A172 (cell line): Measurements from ENCODE around the gene MAT1A. TPM values are rescaled to one million over a fixed set of nuclear protein-coding genes. Genes with fewer than 3 reads are reported as not detected.

Experiments
- DNase-seq: peaks from one replicate; pipeline ENCODE4 v3.0.0-alpha.2; 2015; ENCODE audit warnings: low spot score
- total RNA-seq: library from RNA; depleted of rRNA; stranded (reverse); fragments of >200 nt; shearing (Covaris generic); gene quantifications from 2 replicates; pipeline ENCODE4 v1.2.3, GENCODE V29; 2014

MAT1A gene
- total RNA-seq, 1 experiment from 2014 or later, result 0.34 TPM

DNA sequence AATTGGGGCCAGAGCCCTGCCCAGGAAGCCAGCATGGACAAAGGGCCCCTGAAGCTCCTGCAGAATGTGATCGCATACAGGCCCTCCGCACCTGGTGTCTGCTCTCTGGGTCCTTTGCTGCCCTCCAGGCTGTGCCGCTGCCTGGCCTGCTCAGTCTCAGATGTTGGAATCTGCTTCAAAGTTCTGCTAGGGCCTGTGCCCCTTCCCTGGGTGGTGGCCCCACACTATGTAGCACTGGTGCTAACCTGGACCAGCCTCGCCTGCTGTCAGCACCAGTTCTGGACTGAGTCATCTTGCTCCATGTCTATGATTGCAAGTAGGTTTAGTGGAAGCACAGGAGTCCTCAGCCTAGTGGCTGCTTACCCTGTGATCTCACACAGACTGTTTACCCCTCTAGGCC is 6.3 kb downstream of the MAT1A start:
- DNase-seq, result no peak

DNA sequence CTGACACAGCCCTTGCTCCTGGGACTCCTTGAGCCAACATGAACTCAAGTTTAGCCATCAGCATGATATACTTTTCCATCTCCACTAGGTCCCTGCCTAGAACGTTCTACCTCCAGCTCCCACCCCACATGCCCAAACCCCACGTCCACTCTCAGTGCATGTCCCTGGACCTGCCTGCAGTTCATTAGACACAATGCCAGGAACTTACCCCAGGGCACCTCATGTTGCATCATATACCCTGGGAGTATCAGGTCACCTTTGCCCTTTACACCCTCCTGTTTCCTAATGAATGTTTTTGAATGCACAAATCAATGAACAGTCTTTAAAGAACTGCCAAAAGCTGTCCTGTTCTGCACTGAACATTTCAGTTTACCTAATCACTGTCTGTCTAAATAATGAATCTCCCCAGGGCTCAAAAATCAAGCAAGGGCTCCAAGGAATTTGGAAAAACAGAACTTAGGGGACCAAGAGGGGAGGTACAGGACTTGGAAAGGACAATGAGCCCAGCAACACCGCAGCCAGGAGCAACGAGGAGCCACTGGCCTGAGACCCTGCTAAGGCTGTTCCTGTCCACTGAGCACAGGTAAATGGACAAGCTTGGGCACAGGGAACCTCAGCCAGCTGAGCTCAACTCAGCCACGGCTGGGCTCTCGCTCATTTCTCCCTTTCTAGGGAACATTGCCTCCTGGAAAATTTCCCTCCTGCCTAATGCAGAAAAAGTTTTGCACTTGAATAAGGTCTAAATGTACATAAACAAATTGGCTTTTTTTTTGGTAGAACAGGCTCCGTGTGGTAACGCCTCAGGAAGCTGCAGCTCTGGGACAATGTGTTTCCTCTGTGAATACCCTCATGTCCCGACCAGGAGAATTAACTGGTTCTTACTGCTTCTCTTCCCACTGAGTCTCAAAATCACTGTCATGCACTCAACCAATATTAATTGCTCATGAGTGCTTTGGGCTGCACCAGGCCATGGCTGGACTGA is 7.4 kb downstream of the MAT1A start:
- DNase-seq, result no peak

DNA sequence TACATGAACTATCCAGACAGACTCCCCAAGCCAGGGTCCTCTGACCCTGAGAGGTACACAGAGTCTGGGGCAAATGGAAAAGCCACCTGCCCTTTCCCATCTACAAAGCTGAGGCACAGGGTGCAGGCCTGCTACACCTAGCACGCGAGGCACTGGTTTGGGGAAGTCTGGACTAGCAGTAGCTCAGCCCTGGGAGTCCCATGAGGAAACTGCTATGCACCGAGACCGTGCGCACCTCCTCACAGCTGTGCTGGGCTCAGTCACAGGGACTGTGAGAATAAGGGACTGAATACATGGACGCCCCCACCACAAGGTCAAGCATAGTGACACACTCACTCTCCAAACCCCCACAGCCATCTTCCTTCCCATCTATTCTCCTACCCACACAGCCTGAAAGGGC is 8.2 kb downstream of the MAT1A start:
- DNase-seq, result no peak

DNA sequence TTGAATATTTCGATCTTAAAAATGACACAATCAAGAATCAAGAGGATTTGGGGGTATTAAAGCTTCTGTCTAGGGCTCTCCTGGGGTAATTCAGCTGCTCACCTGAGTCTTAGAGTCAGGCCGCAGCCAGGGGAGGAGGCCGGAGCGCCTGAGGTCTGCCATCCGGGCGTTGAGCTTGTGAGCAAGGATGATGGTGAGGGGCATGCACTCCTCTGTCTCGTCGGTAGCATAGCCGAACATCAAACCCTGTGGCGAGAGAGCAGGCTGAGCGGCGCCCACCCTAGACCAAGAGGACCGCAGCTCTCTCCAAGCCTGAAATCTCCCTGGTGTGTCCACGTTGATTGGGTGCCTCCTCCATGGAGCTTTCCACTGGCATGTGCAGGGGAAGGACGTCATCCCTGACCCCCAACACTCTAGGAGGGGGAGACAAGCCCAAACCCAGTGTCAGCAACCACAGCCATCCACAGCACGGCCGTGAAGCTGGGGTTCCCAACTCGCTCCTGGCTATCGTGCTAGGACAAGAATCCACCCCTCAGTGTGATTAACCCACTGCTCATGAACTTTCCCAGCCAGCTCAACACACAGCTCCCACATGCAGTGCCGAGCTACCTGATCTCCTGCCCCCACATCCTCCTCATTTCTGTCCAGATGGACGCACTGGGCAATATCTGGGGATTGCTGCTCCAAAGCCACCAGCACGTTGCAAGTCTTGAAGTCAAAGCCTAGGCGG is 9.2 kb downstream of the MAT1A start:
- no peak for DNase-seq

DNA sequence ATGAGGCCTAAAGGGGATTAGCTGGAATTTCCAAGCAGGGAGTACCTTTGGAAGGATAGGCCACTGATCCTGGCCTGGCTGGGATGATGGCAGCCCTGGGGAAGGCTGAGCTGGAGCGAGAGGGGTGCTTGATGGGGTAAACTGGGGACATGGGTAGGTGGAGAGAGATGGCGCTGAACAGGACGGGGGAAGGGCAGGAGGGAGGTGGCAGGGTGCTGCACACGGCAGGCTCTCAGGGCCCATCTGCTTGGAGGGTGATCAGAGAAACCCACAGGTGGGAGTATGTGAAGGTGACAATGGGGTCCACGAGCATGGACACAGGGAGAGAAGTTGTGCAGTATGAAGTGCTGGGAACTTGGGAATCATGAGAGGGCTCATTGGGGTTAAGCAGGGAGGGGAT is 10.3 kb downstream of the MAT1A start:
- no peak for DNase-seq

DNA sequence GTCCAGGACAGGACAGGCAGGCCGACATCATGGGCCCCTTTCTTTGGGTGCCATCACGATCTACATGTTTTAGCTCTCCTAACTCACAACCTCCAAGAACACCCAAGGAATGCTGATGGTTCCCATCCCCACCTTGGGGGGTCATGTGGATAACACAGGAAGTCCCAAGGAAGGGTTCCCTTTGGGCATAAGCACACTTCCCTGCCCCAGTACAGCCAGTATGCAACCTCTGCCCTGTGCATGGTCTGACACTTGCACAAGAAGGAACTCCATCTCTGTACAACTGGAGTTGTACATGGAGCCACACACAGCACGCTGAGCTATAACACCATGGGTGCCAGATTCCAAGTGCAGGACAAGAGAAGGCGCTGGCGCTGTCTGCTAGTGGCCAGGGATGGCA is 11.0 kb downstream of the MAT1A start:
- no peak for DNase-seq

DNA sequence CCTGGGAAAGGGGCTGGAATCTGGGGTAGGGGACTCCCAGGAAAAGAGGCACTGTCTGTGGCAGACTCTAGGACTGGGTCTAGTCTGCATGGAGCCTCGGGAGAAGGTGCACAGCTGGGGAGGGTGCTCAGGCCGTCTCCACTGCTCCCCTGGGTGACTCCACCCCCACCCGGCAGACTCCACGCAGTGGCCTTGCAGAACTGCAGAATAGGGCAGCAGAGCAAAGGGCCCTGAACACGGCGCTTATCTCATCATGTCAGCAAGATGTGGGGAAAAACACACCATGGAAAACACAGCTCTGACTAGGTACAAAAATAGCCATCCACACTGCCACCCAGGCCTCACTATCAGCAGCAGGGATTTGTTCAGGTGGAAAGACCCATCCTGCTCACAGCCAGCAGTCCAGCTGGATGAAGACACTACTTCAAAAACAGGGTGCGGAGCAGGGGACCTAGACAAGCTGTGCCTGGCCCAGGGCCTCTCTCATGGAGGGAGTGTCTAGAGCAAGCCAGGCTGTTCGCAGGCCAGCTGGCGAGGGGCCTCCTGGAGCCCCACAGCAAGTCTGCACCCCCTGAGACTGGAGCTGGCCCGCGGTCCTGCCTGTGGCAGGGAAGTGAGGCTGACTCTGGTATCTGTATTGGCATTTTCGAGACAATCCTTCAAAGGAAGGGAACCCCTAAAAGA is 11.7 kb downstream of the MAT1A start:
- no peak for DNase-seq

DNA sequence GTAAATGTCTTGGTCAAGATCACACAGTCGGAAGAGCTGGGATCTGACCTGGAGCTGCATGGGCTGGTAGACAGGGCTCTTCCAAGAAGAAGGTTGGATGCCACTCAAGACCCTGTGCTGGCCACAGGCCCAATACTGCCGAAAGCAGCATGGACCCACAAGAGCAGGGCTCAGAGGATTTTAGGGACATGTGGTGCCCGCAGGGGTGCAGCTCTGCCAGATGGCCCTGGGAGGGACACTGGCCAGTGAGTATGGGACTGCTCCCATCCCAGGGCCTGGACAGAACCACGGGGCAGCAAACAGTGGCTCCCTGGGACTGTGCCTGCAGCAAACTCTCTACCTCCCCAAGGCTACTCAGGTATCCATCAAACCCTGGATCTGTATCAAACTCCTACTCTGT is 12.4 kb downstream of the MAT1A start:
- DNase-seq, result no peak

DNA sequence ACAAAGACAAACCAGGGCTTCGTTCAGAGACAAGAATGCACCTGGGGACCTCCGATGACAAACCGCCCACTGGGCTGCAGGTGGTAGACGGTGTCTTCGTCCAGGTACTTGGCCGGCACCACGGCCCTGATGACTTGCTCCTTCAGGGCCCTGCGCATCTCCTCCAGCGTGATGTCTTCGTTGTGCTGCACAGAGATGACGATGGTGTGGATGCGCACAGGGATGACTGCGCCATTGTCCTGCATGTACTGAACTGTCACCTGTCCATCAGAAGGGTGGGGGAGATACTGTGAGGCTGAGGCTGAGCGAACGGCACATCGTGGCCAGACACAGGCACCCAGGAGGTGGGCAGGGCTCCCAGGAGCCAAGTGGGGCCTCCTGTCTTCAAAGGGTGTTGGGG is 13.1 kb downstream of the MAT1A start:
- no peak for DNase-seq

DNA sequence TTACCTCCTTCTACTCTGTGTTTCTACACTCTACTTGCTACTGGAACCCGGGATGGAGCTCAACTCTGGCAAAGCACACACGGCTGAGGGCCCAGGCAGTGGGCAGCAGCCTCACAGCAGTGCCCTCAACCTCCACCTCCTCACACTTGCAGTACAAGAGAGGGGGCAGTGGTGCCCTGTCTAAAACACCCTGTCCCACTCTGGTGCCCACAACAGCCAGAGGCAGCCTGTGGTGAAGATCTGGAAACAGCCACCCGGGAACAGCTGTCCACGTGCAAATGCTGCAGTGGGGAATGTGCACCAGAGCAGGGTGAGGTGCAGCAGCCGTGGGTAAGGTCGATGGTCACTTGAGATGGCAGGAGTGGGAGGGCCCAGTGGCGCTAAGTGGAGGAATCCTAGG is 13.7 kb downstream of the MAT1A start:
- DNase-seq, result no peak

DNA sequence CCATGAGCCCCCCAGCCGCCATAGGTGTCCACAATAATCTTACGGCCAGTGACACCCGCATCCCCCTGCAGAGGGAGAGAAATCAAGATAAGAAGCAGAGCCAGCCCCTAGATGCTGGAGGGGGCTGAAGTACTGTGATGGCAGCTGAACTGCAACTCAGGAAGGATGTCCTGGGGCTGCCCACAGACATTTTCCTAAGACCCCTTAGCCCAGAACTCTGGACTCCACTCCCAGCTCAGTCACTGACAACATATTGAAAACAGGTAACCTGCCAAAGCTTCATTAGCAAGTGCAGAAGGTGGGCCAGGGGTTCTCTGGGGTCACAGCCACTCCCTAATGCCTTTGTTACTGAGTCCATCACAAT is 14.3 kb downstream of the MAT1A start:
- DNase-seq, result no peak

DNA sequence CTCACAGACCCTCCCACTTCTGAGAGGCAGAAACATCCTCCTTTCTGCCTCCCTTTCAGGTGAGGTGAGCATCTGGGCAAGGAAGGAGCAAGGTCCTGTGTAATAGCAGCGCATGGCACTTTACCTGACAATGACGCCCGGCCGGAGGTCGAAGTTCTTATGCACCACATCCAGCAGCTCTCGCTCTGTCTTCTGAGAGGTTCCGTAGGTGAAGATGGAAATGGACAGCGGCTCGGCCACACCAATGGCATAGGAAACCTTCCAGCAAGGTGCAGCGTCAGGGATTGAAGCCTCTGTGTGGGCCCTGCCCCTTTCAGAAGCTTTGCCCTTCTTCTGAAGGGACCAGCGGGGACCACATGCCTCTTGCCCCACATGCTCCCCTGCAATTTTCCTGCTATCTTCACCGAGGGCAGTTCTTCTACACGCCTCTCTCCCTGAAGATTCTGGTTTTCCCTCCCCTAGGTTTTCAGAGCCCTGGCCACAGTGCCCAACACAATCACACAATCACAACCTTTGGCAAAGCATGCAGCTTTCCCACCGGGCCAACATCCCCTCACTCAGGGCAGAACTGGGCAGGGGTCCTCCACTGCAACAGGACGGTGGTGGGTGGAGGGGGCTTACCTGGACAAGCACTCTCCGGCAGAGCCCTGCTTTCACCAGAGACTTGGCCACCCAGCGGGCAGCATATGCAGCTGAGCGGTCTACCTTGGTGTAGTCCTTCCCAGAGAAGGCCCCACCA is 14.9 kb downstream of the MAT1A start:
- no peak for DNase-seq

DNA sequence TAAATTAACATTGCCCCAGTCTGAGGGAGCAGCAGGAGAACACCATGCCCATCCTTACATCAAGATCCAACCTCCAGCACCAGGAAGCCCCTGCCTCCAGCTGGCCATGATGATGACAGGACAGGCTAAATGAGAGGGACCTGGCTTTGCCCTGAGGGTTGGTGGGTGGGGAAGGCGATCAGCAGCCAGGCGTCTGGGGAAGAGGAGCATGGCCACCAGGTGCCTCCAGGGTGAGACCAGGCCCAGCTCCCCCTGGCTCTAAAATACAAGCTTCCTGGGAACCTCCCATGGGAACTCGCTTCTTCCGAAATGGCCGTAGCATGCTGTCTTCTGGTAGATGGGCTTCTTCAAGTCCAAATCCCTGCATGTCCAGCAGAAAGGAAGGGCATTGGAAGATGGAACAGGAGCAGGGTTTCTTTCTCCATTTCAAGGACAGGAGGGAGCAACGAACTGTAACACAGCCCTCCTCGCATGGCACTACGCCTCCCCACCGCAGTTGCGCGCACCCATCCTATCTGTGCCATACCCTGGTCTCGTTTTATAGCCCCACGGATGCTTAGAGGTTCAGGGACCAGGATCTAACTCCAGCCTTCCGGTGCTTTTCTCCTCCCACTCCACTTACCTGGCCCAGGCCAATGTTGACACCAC is 15.8 kb downstream of the MAT1A start:
- no peak for DNase-seq

DNA sequence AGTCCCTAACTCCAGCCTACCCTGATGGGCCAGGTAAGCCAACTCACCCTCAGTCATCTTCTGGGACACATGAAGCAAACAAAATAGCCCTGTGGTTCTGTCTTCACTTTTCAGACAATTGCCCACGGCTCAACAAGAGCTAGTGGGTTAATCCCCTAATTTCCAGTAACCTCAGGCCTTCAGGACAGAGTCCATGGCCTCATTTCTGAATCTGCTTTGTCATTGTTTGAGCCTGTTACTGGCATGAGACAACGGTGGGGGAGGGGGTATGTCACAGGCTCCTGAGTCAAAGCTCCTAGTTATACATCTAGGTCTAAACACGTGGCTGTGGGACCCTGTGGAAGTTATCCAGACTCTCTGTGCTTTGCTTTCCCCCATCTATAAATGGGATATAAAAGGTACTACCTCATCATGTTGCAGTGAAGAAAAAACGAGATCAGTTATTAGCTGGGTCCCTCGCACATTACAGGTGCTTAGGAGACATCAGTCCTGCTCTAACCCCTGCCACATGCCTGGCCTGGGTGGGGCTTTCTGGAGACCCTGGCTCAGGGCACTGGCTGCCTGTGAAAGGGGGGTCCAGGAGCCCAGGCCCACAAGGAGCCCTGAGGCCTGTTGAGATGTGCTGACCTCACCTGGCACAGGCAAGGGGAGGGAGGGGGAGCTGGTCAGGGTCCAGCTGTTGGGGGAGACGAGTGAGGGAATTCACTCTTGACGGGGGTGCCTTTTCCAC is 16.5 kb downstream of the MAT1A start:
- DNase-seq, result no peak

DNA sequence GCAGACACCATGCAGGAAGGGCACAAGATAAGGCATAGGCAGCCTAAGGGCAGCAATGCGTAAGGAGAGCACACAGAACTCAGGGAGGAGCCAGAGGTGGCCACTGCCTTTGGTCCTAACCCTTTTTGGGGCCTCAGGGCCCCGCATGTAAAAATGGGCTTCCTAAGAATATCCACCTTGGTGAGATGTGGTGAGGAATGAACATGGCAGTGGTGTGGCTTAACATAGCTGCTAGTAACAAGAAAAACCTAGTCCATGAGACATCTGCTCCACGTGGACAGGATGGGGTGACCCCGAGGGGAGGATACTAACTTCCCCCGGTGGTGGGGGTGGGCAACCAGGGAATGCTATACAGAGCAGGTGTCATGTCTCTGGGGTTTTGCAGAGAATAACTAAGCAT is 18.0 kb downstream of the MAT1A start:
- DNase-seq, result no peak

DNA sequence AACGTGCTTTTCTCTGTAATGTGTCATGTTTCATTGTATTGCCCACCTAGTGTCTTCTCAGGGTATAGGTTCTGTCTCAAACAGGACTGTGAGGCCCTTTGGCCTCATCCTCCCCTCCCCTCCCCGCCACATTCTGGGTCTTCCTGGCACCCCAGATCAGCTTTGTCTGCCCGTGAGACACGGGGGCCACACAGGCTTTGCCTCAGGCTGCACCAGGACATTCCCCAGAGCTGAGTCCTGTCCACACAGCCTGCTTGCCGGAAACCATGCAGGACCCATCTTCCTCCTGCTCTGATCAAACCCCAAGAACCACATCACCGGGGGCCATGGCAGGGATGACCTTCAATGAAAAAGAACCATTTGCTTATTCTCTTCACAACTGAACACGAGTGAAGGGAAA is 18.6 kb downstream of the MAT1A start:
- DNase-seq, result no peak

DNA sequence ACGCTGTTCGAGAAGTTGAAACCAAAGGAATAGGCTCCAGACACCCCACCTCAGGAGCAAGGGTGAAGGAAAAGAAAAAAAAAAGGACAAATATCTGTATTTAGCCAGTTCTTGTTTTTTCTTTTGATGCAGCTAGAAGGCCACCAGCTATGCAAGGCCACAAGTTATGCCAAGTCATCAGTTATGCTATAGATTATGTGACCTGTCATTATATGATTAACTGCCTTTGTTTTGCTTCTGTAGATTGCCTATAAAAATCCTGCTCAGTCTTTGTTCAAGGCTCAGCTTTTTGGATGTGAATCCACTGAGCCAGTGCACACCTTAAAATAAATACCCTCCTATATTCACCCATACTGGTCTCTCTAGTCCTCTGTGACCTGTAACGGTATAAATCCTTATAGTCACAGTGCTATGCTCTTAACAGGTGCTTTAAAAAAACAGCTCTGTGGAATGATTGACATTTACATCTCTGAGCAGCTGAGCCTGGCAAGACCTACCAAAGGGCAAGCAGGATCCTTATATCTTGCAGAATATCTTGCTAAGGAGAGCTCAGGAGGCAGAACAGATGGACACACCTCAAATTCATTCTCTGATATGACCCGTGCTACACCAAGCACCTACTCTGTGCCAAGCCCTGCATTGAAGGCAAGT is 20.4 kb downstream of the MAT1A start:
- no peak for DNase-seq

DNA sequence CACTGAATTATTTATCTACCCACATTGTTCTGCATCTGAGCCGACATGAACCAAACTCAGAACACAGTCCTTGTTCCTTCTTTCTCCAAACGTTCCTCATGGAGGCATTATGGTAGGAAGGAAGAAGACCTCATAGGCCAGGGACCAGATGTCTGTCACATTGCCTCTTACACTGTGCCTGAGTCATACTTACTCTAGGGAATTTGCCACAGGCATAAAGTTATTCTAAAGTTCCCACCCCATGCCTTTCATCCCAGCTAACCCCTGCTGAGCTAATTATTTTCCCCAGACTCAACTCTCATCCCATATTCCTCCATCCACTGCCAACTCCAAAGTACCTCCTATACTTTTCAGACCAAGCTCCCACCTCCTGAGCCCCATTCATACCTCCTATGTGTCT is 21.2 kb downstream of the MAT1A start:
- peak; percentile 35 for DNase-seq

DNA sequence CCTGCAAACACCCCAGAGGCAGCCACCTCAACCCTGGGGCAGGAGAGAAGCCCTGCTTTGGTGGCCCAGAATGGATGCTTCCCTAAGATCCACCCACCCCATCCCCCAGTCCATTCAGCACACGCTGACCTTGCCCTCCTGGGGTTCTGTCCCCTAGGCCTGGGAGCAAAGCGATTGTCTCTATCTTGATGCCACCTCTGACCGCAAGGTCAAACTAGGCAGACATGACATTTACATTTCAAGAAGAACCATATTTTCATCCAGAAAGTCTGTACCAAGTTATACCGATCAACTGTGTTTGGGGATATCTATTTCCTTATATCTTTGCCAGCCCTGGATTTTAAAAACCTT is 23.0 kb downstream of the MAT1A start:
- DNase-seq, result no peak
